HepG2 (cell line): ENCODE data around the gene WDR35. TPM values are rescaled to one million over a fixed set of nuclear protein-coding genes. Genes with fewer than 3 reads are reported as not detected.
A peak's percentile ranks its signal among the peaks of the same experiment; 100 is the strongest.

Source experiments
- BHLHE40 ChIP-seq: IDR thresholded peaks from 2 replicates; pipeline ENCODE4 v1.6.1; 2011; ENCODE audit warnings: low read length, improper control_type of control experiment
- HES4 ChIP-seq: sonication (generic); formaldehyde crosslinking; IDR thresholded peaks from 2 replicates; pipeline ENCODE4 v1.9.0; 2021; ENCODE audit warnings: mild to moderate bottlenecking, missing genetic modification reagents, borderline replicate concordance
- HOXA3 ChIP-seq: sonication (generic); formaldehyde crosslinking; IDR thresholded peaks from 2 replicates; pipeline ENCODE4 v1.5.0; 2020; ENCODE audit warnings: missing genetic modification reagents
- HOXD1 ChIP-seq: sonication (generic); formaldehyde crosslinking; IDR thresholded peaks from 2 replicates; pipeline ENCODE4 v1.5.0; 2020; ENCODE audit warnings: missing genetic modification reagents
- KLF15 ChIP-seq: sonication (generic); formaldehyde crosslinking; IDR thresholded peaks from 2 replicates; pipeline ENCODE4 v1.8.1; 2023; ENCODE audit warnings: borderline replicate concordance, mild to moderate bottlenecking, inconsistent platforms, missing genetic modification reagents, mixed read lengths
- KMT2B ChIP-seq: IDR thresholded peaks from 2 replicates; pipeline ENCODE4 v1.6.1; 2016; ENCODE audit warnings: missing genetic modification reagents, missing compliant biosample characterization
- NFYB ChIP-seq: sonication (generic); formaldehyde crosslinking; IDR thresholded peaks from 2 replicates; pipeline ENCODE4 v1.4.0; 2020; ENCODE audit warnings: missing genetic modification reagents
- PLRG1 ChIP-seq: fragments of 450-650 bp; conservative IDR thresholded peaks from 2 replicates; pipeline ENCODE4 v1.6.1; 2016
- SPEN ChIP-seq: sonication (generic); formaldehyde crosslinking; IDR thresholded peaks from 2 replicates; pipeline ENCODE4 v1.5.1; 2020; ENCODE audit warnings: low read depth, mild to moderate bottlenecking, missing genetic modification reagents
- TMF1 ChIP-seq: sonication (generic); formaldehyde crosslinking; IDR thresholded peaks from 2 replicates; pipeline ENCODE4 v1.8.1; 2022; ENCODE audit warnings: low read depth, missing genetic modification reagents
- ZFP36L2 ChIP-seq: sonication (generic); formaldehyde crosslinking; IDR thresholded peaks from 2 replicates; pipeline ENCODE4 v1.4.0; 2020; ENCODE audit warnings: missing genetic modification reagents
- ZNF296 ChIP-seq: sonication (generic); formaldehyde crosslinking; conservative IDR thresholded peaks from 2 replicates; pipeline ENCODE4 v1.5.0; 2020; ENCODE audit warnings: mild to moderate bottlenecking, missing genetic modification reagents
- ZNF33A ChIP-seq: sonication (generic); formaldehyde crosslinking; IDR thresholded peaks from 2 replicates; pipeline ENCODE4 v1.5.1; 2020; ENCODE audit warnings: missing genetic modification reagents, mild to moderate bottlenecking, moderate library complexity, borderline replicate concordance
- ZNF430 ChIP-seq: sonication (generic); formaldehyde crosslinking; IDR thresholded peaks from 2 replicates; pipeline ENCODE4 v1.9.0; 2021; ENCODE audit warnings: mild to moderate bottlenecking, missing genetic modification reagents
- ZNF569 ChIP-seq: sonication (generic); formaldehyde crosslinking; IDR thresholded peaks from 2 replicates; pipeline ENCODE4 v1.5.0; 2020; ENCODE audit warnings: mild to moderate bottlenecking, missing genetic modification reagents, moderate library complexity, borderline replicate concordance
- ZSCAN25 ChIP-seq: sonication (generic); formaldehyde crosslinking; IDR thresholded peaks from 2 replicates; pipeline ENCODE4 v1.8.0; 2022; ENCODE audit warnings: mild to moderate bottlenecking, missing genetic modification reagents
- polyA plus RNA-seq, 8 experiments: library from polyadenylated mRNA; depleted of rRNA in 3 of 8; stranded (reverse) in 7 of 8; unstranded in 1 of 8; fragments of >200 nt; fragmentation: Illumina TruSeq in 4 of 8; extraction: Trizol in 4 of 8; gene quantifications; 2 replicates each; pipeline versions ENCODE4 v1.2.1 to v1.2.3, GENCODE V29; 2011 to 2016; ENCODE audit warnings: low read depth in 4 of 8, missing spikeins in 1 of 8, mixed read lengths in 1 of 8; ENCODE audit not compliant: insufficient read depth in 1 of 8
- total RNA-seq, 5 experiments: library from RNA; depleted of rRNA; stranded (reverse); fragments of >200 nt; fragmentation: Illumina TruSeq; extraction: Trizol; gene quantifications; 2 replicates each; pipeline ENCODE4 v1.2.3, GENCODE V29; 2016; ENCODE audit warnings: low read depth in 1 of 5
- TF ChIP-seq, protein P1 (sequence below): sonication (generic); formaldehyde crosslinking; IDR thresholded peaks from 2 replicates; pipeline ENCODE4 v1.4.0; 2020; ENCODE audit warnings: mild to moderate bottlenecking, missing genetic modification reagents
- TF ChIP-seq, protein P2 (sequence below): fragments of 450-650 bp; IDR thresholded peaks from 2 replicates; pipeline ENCODE4 v1.6.1; 2017; ENCODE audit warnings: mild to moderate bottlenecking

The WDR35 gene
- total and polyA plus RNA-seq, 2 of the 13 experiments (the other 11 are each of a cell fraction or from before 2014, with no cell fraction given): 11.1 to 19.6 TPM

DNA sequence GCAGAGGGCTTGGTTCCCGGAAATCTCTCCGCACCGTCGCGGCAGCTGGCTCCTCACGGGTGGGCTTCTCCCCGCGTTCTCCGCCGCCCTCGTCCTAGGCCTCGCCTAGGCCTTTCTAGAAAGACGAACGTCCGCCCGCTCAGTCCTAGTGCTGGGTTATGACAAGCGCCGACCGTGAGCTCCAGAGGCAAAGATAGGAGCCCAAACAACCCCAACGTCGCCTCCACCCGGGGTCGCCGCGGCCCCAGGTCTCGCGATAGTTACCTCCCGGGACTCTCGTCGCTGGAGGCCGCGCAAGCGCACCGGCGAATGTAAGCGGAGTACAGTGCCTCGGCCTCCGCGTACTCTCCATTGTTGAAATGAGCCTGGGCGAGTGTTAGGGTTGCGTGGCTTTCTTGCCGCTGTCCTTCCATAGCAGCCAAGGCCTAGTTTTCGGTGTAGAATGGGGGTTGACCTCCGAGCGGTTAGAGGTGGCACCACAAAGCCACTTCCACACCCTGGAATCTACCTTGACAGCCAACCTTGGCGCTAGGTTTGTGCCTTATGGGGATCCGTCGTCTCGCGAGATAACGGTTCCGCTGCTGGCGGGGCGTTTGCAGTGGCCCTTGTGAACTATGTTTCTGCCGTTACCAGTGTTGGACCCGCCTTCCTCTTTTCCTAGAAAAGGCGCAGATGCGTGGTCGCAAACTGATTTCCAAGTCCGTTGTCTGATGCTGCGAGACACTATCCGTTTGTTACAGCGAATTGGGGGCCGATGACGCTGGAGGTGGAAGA is 88.3 kb downstream of the WDR35 start, which contains the start of gene TTC32 (continued):
- TF ChIP-seq, protein P1, sequence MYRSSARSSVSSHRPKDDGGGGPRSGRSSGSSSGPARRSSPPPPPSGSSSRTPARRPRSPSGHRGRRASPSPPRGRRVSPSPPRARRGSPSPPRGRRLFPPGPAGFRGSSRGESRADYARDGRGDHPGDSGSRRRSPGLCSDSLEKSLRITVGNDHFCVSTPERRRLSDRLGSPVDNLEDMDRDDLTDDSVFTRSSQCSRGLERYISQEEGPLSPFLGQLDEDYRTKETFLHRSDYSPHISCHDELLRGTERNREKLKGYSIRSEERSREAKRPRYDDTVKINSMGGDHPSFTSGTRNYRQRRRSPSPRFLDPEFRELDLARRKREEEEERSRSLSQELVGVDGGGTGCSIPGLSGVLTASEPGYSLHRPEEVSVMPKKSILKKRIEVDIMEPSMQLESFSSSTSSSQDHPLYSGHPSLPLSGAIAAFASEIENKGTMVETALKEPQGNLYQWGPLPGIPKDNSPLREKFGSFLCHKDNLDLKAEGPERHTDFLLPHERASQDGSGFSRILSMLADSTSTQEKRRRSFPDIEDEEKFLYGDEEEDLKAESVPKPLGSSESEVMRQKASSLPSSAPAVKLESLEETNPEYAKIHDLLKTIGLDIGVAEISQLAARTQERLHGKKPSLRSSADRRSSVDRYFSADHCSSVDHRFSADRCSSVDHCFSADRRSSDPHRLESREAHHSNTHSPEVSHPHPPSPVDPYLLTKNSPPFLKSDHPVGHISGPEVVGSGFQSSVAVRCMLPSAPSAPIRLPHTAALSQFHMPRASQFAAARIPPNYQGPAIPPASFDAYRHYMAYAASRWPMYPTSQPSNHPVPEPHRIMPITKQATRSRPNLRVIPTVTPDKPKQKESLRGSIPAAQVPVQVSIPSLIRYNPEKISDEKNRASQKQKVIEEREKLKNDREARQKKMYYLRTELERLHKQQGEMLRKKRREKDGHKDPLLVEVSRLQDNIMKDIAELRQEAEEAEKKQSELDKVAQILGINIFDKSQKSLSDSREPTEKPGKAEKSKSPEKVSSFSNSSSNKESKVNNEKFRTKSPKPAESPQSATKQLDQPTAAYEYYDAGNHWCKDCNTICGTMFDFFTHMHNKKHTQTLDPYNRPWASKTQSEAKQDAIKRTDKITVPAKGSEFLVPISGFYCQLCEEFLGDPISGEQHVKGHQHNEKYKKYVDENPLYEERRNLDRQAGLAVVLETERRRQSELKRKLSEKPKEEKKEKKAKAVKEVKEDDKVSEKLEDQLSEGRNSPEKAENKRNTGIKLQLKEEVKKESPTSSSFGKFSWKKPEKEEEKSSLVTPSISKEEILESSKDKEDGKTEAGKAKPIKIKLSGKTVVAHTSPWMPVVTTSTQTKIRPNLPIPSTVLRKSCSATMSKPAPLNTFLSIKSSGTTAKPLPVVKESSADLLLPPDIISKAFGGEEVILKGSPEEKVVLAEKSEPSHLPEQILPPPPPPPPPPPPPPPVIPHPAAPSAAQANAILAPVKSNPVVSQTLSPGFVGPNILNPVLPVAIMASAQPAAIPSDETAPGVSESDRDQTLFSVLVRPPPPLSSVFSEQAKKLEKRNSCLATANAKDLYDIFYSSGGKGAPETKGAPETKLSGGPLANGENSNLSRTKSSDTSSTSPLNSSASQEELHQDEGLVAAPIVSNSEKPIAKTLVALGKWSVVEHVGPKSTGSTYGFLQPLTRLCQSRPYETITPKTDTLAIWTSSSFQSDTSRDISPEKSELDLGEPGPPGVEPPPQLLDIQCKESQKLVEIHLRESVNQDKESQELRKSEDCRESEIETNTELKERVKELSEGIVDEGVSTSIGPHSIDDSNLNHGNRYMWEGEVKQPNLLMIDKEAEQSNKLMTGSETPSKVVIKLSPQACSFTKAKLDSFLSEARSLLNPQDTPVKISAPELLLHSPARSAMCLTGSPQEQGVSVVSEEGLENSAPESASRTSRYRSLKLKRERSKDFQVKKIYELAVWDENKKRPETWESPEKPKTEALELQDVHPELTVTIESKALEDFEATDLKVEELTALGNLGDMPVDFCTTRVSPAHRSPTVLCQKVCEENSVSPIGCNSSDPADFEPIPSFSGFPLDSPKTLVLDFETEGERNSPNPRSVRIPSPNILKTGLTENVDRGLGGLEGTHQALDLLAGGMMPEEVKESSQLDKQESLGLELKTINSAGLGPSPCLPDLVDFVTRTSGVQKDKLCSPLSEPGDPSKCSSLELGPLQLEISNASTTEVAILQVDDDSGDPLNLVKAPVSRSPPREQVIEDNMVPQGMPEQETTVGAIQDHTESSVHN: no peak
- 0 out of 2 replicates have a peak, but pooled peaks have one; percentile 39 for TF ChIP-seq NFYB (CRISPR knock-in tag)
- no peak; the same call in 1 of the 2 replicates for TF ChIP-seq TMF1 (CRISPR knock-in tag)
- peak; percentile 85; the same call in 1 of the 2 replicates for TF ChIP-seq ZNF33A (CRISPR knock-in tag)
- peak; percentile 31; the same call in 1 of the 2 replicates for TF ChIP-seq KLF15 (CRISPR knock-in tag)
- TF ChIP-seq SPEN (CRISPR knock-in tag): peak; percentile 100
- TF ChIP-seq HES4: no peak; the same call in none of the 2 replicates
- TF ChIP-seq ZSCAN25 (CRISPR knock-in tag): peak; percentile 92
- TF ChIP-seq ZNF430 (CRISPR knock-in tag): peak; percentile 91; the same call in 1 of the 2 replicates
- peak; percentile 96 for TF ChIP-seq KMT2B (CRISPR knock-in tag)
- peak; percentile 66; the same call in 1 of the 2 replicates for TF ChIP-seq ZNF296 (CRISPR knock-in tag)
- peak; percentile 91 for TF ChIP-seq HOXA3 (CRISPR knock-in tag)
- TF ChIP-seq, protein P2, sequence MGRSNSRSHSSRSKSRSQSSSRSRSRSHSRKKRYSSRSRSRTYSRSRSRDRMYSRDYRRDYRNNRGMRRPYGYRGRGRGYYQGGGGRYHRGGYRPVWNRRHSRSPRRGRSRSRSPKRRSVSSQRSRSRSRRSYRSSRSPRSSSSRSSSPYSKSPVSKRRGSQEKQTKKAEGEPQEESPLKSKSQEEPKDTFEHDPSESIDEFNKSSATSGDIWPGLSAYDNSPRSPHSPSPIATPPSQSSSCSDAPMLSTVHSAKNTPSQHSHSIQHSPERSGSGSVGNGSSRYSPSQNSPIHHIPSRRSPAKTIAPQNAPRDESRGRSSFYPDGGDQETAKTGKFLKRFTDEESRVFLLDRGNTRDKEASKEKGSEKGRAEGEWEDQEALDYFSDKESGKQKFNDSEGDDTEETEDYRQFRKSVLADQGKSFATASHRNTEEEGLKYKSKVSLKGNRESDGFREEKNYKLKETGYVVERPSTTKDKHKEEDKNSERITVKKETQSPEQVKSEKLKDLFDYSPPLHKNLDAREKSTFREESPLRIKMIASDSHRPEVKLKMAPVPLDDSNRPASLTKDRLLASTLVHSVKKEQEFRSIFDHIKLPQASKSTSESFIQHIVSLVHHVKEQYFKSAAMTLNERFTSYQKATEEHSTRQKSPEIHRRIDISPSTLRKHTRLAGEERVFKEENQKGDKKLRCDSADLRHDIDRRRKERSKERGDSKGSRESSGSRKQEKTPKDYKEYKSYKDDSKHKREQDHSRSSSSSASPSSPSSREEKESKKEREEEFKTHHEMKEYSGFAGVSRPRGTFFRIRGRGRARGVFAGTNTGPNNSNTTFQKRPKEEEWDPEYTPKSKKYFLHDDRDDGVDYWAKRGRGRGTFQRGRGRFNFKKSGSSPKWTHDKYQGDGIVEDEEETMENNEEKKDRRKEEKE: no peak
- 0 out of 2 replicates have a peak, but pooled peaks have one; percentile 41 for TF ChIP-seq ZFP36L2 (CRISPR knock-in tag)
- TF ChIP-seq BHLHE40: 0 out of 2 replicates have a peak, but pooled peaks have one; percentile 4
- no peak for TF ChIP-seq PLRG1
- TF ChIP-seq HOXD1 (CRISPR knock-in tag): peak; percentile 64
- TF ChIP-seq ZNF569 (CRISPR knock-in tag): 0 out of 2 replicates have a peak, but pooled peaks have one; percentile 43
